Liver (tissue), 9 donors: Measurements from ENCODE around the gene NGF. TPM values are rescaled to one million over a fixed set of nuclear protein-coding genes. Genes with fewer than 3 reads are reported as not detected.

Source experiments
- DNase-seq: peaks from one replicate; pipeline ENCODE4 v3.0.0-alpha.2; 2017; ENCODE audit warnings: low spot score
- H3K27ac ChIP-seq, 2 donors: one replicate each; pipeline ENCODE4 v1.7.0; 2013; ENCODE audit warnings: inconsistent platforms in 2 of 2, low read length in 2 of 2, control low read depth in 1 of 2, low read depth in 1 of 2, mild to moderate bottlenecking in 1 of 2
- H3K27me3 ChIP-seq, 4 donors: one replicate each; pipeline versions ENCODE4 v1.6.1 to v1.7.0; 2013; ENCODE audit warnings: low read length in 3 of 4, inconsistent platforms in 1 of 4, mild to moderate bottlenecking in 1 of 4, moderate library complexity in 1 of 4; ENCODE audit not compliant: control insufficient read depth in 4 of 4, insufficient read depth in 4 of 4
- H3K36me3 ChIP-seq, 4 donors: one replicate each; pipeline versions ENCODE4 v1.6.1 to v1.7.0; 2013; ENCODE audit warnings: low read length in 3 of 4, mild to moderate bottlenecking in 3 of 4, low read depth in 1 of 4, moderate library complexity in 1 of 4; ENCODE audit not compliant: control insufficient read depth in 4 of 4, insufficient read depth in 3 of 4
- H3K4me1 ChIP-seq, 4 donors: one replicate each; pipeline versions ENCODE4 v1.6.1 to v1.7.0; 2013; ENCODE audit warnings: low read length in 3 of 4, mild to moderate bottlenecking in 3 of 4, moderate library complexity in 1 of 4; ENCODE audit not compliant: control insufficient read depth in 4 of 4, insufficient read depth in 4 of 4
- H3K4me3 ChIP-seq, 3 donors: one replicate each; pipeline versions ENCODE4 v1.6.1 to v1.7.0; 2013; ENCODE audit warnings: low read length in 3 of 3, control low read depth in 1 of 3, low read depth in 1 of 3, mild to moderate bottlenecking in 1 of 3
- H3K9ac ChIP-seq, 2 donors: one replicate each; pipeline ENCODE4 v1.7.0; 2013; ENCODE audit warnings: low read length in 2 of 2, mild to moderate bottlenecking in 2 of 2, moderate library complexity in 2 of 2, control low read depth in 1 of 2, low read depth in 1 of 2
- H3K9me3 ChIP-seq, 4 donors: one replicate each; pipeline versions ENCODE4 v1.6.1 to v1.7.0; 2013; ENCODE audit warnings: low read length in 3 of 4; ENCODE audit not compliant: control insufficient read depth in 4 of 4
- ATF3 ChIP-seq: IDR thresholded peaks from 2 replicates; pipeline ENCODE4 v1.6.1; 2016; ENCODE audit warnings: antibody characterized with exemption
- EGR1 ChIP-seq, 2 donors: IDR thresholded peaks; 2 replicates each; pipeline ENCODE4 v1.6.1; 2016 to 2018; ENCODE audit warnings: antibody characterized with exemption in 2 of 2, low read depth in 2 of 2
- FOXA1 ChIP-seq: IDR thresholded peaks from 2 replicates; pipeline ENCODE4 v1.6.1; 2016; ENCODE audit warnings: antibody characterized with exemption
- FOXA2 ChIP-seq: IDR thresholded peaks from 2 replicates; pipeline ENCODE4 v1.6.1; 2016; ENCODE audit warnings: antibody characterized with exemption
- GABPA ChIP-seq, 2 donors: IDR thresholded peaks in 1 of 2; conservative IDR thresholded peaks in 1 of 2; 2 replicates each; pipeline ENCODE4 v1.6.1; 2016; ENCODE audit warnings: antibody characterized with exemption in 2 of 2, mild to moderate bottlenecking in 1 of 2, moderate library complexity in 1 of 2
- HNF4A ChIP-seq, 2 donors: conservative IDR thresholded peaks; 2 replicates each; pipeline ENCODE4 v1.6.1; 2016; ENCODE audit warnings: antibody characterized with exemption in 2 of 2, mild to moderate bottlenecking in 2 of 2
- HNF4G ChIP-seq: IDR thresholded peaks from 2 replicates; pipeline ENCODE4 v1.6.1; 2016; ENCODE audit warnings: antibody characterized with exemption
- JUND ChIP-seq, 2 donors: IDR thresholded peaks; 2 replicates each; pipeline ENCODE4 v1.6.1; 2016; ENCODE audit warnings: antibody characterized with exemption in 2 of 2
- NR2F2 ChIP-seq: IDR thresholded peaks from 2 replicates; pipeline ENCODE4 v1.6.1; 2016; ENCODE audit warnings: antibody characterized with exemption
- RAD21 ChIP-seq, 2 donors: IDR thresholded peaks; 2 replicates each; pipeline ENCODE4 v1.6.1; 2016; ENCODE audit warnings: antibody characterized with exemption in 2 of 2, mild to moderate bottlenecking in 2 of 2
- RXRA ChIP-seq, 2 donors: IDR thresholded peaks; 2 replicates each; pipeline ENCODE4 v1.6.1; 2017 to 2018; ENCODE audit warnings: antibody characterized with exemption in 2 of 2, mild to moderate bottlenecking in 1 of 2
- SP1 ChIP-seq: IDR thresholded peaks from 2 replicates; pipeline ENCODE4 v1.6.1; 2018; ENCODE audit warnings: antibody characterized with exemption, mild to moderate bottlenecking
- TAF1 ChIP-seq: conservative IDR thresholded peaks from 2 replicates; pipeline ENCODE4 v1.6.1; 2016; ENCODE audit warnings: antibody characterized with exemption, mild to moderate bottlenecking
- ZBTB33 ChIP-seq: IDR thresholded peaks from 2 replicates; pipeline ENCODE4 v1.6.1; 2016; ENCODE audit warnings: antibody characterized with exemption
- WGBS: extraction: QIAGEN DNeasy Blood & Tissue Kit; methylation state at CpG from one replicate; pipeline ENCODE4 v1.1.7; 2013; 5-methylcytosine and 5-hydroxymethylcytosine counted together
- polyA plus RNA-seq, 2 donors: library from polyadenylated mRNA; stranded (reverse) in 1 of 2; unstranded in 1 of 2; fragments of 200-250 nt in 1 of 2; fragments of >200 nt in 1 of 2; fragmentation: Nextera tagmentation in 1 of 2; extraction: Ambion mirVana in 1 of 2; gene quantifications; one replicate each; pipeline versions ENCODE4 v1.2.1 to v1.2.3, GENCODE V29; 2013 to 2015
- total RNA-seq, 2 donors: library from RNA; depleted of rRNA; stranded (reverse); fragments of >200 nt; gene quantifications; one replicate each; pipeline ENCODE4 v1.2.3, GENCODE V29; 2014
- TF ChIP-seq, protein P1 (sequence below): IDR thresholded peaks from 2 replicates; pipeline ENCODE4 v1.6.1; 2016; ENCODE audit warnings: antibody characterized with exemption, mild to moderate bottlenecking
- donor health status: healthy.
- donor health status: healthy.
- donor health status: healthy.
- donor health status: healthy.
- donor health status: healthy.

NGF gene
- total and polyA plus RNA-seq, 4 donors = 0.79 to 2.1 (median 1.2) TPM

- DNase-seq = no peak
- H3K27ac ChIP-seq = no peak overlapping the region
- WGBS = 83% methylated on average over 1 of the region's 1 CpG
- no peaks in the 10 kb centered on the region for H3K9me3 ChIP-seq
- peaks cover 0 to 4% (median 0%) of the 10 kb centered on the region in 4 donors for H3K27me3 ChIP-seq
- no peak for TF ChIP-seq NR2F2
- no peak for TF ChIP-seq HNF4A (conservative IDR thresholded peaks at IDR 0.05)
- no peak for TF ChIP-seq RAD21 (IDR thresholded peaks at IDR 0.05)
- TF ChIP-seq RXRA (IDR thresholded peaks at IDR 0.05) = no peak
- no peak for TF ChIP-seq FOXA1
- TF ChIP-seq SP1 = no peak
- TF ChIP-seq ATF3 = no peak
- no peak for TF ChIP-seq EGR1 (IDR thresholded peaks at IDR 0.05; ENCODE audit: low read depth in 2 of 2)
- TF ChIP-seq, protein P1, sequence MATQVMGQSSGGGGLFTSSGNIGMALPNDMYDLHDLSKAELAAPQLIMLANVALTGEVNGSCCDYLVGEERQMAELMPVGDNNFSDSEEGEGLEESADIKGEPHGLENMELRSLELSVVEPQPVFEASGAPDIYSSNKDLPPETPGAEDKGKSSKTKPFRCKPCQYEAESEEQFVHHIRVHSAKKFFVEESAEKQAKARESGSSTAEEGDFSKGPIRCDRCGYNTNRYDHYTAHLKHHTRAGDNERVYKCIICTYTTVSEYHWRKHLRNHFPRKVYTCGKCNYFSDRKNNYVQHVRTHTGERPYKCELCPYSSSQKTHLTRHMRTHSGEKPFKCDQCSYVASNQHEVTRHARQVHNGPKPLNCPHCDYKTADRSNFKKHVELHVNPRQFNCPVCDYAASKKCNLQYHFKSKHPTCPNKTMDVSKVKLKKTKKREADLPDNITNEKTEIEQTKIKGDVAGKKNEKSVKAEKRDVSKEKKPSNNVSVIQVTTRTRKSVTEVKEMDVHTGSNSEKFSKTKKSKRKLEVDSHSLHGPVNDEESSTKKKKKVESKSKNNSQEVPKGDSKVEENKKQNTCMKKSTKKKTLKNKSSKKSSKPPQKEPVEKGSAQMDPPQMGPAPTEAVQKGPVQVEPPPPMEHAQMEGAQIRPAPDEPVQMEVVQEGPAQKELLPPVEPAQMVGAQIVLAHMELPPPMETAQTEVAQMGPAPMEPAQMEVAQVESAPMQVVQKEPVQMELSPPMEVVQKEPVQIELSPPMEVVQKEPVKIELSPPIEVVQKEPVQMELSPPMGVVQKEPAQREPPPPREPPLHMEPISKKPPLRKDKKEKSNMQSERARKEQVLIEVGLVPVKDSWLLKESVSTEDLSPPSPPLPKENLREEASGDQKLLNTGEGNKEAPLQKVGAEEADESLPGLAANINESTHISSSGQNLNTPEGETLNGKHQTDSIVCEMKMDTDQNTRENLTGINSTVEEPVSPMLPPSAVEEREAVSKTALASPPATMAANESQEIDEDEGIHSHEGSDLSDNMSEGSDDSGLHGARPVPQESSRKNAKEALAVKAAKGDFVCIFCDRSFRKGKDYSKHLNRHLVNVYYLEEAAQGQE = no peak
- H3K36me3 ChIP-seq = no peaks in the 10 kb centered on the region
- H3K4me3 ChIP-seq = no peak overlapping the region
- H3K9ac ChIP-seq = no peak overlapping the region
- H3K4me1 ChIP-seq = no peaks in the 10 kb centered on the region
Measured at GRCh38 chr1:115308969-115309368, 29.1 kb downstream of the NGF start.

- H3K27me3 ChIP-seq = peaks cover 0 to 9% (median 0%) of the 10 kb centered on the region in 4 donors
- H3K4me1 ChIP-seq = no peaks in the 10 kb centered on the region
- H3K9ac ChIP-seq = no peak overlapping the region
- no peak for TF ChIP-seq HNF4G
- no peak for TF ChIP-seq TAF1
- TF ChIP-seq FOXA1 = no peak
- TF ChIP-seq EGR1 (IDR thresholded peaks at IDR 0.05; ENCODE audit: low read depth in 2 of 2) = no peak
- no peak for TF ChIP-seq GABPA (IDR thresholded peaks at IDR 0.05 in 1 of 2, conservative IDR thresholded peaks at IDR 0.05 in 1 of 2)
- no peak for TF ChIP-seq SP1
- TF ChIP-seq FOXA2 = no peak
- TF ChIP-seq ATF3 = no peak
- no peak for TF ChIP-seq RAD21 (IDR thresholded peaks at IDR 0.05)
- TF ChIP-seq RXRA (IDR thresholded peaks at IDR 0.05) = no peak
- no peak for TF ChIP-seq ZBTB33
- no peak for TF ChIP-seq HNF4A (conservative IDR thresholded peaks at IDR 0.05)
- TF ChIP-seq JUND (IDR thresholded peaks at IDR 0.05) = no peak
- TF ChIP-seq, protein P1 = no peak
- DNase-seq = no peak
- no peaks in the 10 kb centered on the region for H3K36me3 ChIP-seq
- no peaks in the 10 kb centered on the region for H3K9me3 ChIP-seq
- no peak overlapping the region for H3K4me3 ChIP-seq
- H3K27ac ChIP-seq = no peak overlapping the region
Measured at GRCh38 chr1:115307661-115308060, 30.4 kb downstream of the NGF start.
